ENCODE results near the gene ZNF516.
A peak's percentile ranks its signal among the peaks of the same experiment; 100 is the strongest.

The ZNF516 gene

GRCh38 chr18:76467371-76468190, 27.5 kb downstream of the ZNF516 start:
- no peak for TF ChIP-seq CTCF (IDR thresholded peaks at IDR 0.05; ENCODE audit: extremely low read depth, missing control alignments)
- DNase-seq (ENCODE audit: low spot score) = no peak

DNA sequence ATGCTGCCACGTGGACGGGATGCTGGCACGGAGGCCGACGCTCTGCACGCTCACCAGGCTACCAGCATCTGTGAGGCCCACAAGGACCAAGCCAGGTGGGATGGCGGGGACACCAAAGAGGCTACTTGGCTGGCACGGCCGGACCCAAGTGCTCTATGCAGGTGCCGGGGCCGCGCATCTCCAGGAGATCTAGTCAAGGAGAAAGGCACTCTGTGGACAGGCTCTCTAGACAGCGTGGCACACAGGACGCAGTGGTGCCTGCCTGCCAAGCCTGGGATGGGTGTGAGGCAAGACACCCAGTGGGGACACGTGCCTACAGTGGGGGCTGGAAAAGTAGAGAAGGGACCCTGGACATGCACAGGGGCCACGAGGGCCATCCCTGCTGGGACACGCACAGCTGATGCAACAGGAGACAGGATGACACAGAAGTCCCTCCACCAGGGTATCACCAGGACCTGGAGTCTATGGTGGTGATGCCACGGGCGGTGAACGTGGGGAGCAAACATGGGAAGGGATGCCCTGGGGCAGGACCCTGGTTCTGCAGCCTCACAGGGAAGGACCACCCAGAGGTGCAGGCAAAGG, 28.5 kb downstream of the ZNF516 start:
- TF ChIP-seq CTCF (IDR thresholded peaks at IDR 0.05; ENCODE audit: extremely low read depth, missing control alignments) = no peak
- DNase-seq (ENCODE audit: low spot score) = no peak

DNA sequence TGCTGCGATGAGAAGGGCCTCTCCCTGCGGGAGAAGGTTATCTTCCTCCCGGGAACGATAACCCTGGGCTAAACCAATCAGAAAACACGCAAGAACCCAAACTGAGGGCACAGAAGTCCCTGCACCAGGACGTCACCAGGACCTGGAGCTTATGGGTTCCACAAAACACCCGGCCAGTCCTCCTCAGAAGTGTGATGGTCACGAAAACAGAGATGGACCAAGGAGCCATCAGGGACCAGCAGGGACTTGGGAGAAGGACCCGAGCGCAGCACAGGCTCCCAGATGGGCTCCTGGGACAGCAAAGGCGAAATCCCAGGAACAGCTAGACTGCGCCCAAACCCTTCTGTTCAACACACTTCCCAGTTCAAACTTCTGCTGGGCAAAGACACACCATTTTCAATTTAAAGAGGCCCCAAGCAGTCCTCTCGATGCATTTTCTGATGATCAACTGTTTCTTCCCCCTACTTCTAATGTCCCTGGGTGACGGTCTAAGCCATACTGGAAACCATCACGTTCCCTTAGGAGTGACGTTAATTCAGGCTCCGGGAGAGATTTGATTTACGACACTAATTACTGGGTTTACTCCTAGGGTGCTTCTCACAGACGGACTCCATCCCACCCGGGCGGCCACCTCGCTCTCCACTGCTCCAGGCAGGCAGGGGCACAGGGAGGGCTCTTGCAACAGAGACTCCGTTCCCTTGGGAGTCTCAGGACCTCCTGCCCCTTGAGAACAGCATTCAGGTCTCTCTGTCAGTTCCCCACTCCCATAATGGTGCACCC, 29.2 kb downstream of the ZNF516 start:
- DNase-seq (ENCODE audit: low spot score) = no peak
- TF ChIP-seq CTCF (IDR thresholded peaks at IDR 0.05; ENCODE audit: extremely low read depth, missing control alignments) = no peak

- no peak for TF ChIP-seq CTCF (IDR thresholded peaks at IDR 0.05; ENCODE audit: extremely low read depth, missing control alignments)
- no peak for DNase-seq (ENCODE audit: low spot score)
Observed at GRCh38 chr18:76464281-76465259, 30.5 kb downstream of the ZNF516 start.

DNA sequence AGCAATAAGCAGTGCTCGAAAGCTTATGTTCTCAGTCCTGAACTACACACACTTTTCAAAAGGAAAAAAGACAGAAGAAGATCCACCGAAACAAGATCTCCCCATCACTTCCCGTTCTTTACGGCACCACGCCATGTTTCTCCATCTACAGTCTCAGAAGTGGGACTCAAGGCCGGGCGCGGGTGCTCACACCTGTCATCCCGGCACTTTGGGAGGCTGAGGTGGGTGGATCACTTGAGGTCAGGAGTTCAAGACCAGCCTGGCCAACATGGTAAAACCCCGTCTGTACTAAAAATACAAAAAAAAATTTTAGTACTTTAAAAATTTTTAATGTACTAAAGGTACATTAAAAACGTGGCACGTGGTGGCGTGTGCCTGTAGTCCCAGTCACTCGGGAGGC, 31.2 kb downstream of the ZNF516 start:
- no peak for DNase-seq (ENCODE audit: low spot score)
- no peak for TF ChIP-seq CTCF (IDR thresholded peaks at IDR 0.05; ENCODE audit: extremely low read depth, missing control alignments)

DNA sequence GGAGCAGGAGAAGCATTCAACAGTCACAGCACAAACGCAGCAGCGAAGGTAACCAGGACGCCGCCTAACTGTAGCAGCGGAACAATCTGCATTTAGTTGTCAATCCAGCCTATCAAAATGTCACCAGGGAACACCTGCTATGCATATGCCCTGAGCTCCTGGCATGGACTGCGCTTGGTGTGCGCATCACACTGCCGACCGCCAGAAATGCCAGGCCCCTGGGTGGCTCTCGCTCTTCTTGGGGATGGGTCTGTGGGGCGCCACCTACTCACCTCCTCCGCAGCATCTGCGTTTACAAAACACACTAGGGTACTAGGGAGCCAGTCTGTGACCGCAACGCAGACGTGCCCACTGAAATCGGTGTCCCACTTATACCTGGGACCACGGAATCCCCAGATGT, 31.7 kb downstream of the ZNF516 start:
- TF ChIP-seq CTCF (IDR thresholded peaks at IDR 0.05; ENCODE audit: extremely low read depth, missing control alignments) = no peak
- peak; percentile 8 for DNase-seq (ENCODE audit: low spot score)

Measured in GM20000 (cell line).